Lower lobe of right lung (tissue), 2 donors: ENCODE measurements around the gene DTNB. TPM values are rescaled to one million over a fixed set of nuclear protein-coding genes. Genes with fewer than 3 reads are reported as not detected.
A peak's percentile ranks its signal among the peaks of the same experiment; 100 is the strongest.

ENCODE experiments used
- ATAC-seq, 2 donors: fragments of 200-7000 bp; cut with Tn5 transposase; one replicate each; pipeline ENCODE4 v1.9.1; 2020 to 2022; ENCODE audit warnings: mild to moderate bottlenecking in 2 of 2, moderate library complexity in 2 of 2
- DNase-seq: peaks from one replicate; pipeline ENCODE4 v3.0.0-alpha.2; 2020
- H3K27ac ChIP-seq: fragments of 200-600 bp; one replicate; pipeline ENCODE4 v1.8.0; 2022
- H3K27me3 ChIP-seq: fragments of 200-600 bp; one replicate; pipeline ENCODE4 v1.8.0; 2022; ENCODE audit warnings: low read depth
- H3K36me3 ChIP-seq: fragments of 200-600 bp; one replicate; pipeline ENCODE4 v1.8.0; 2022; ENCODE audit warnings: mild to moderate bottlenecking
- H3K4me1 ChIP-seq: fragments of 200-600 bp; one replicate; pipeline ENCODE4 v1.8.0; 2022
- H3K4me3 ChIP-seq: fragments of 200-600 bp; one replicate; pipeline ENCODE4 v1.8.0; 2022; ENCODE audit warnings: mild to moderate bottlenecking
- H3K9me3 ChIP-seq: fragments of 200-600 bp; one replicate; pipeline ENCODE4 v1.8.0; 2022
- CTCF ChIP-seq: fragments of 200-600 bp; IDR thresholded peaks from one replicate; pipeline ENCODE4 v1.8.0; 2022; ENCODE audit warnings: antibody characterized with exemption, mild to moderate bottlenecking
- intact Hi-C: fragments of 100-400 bp; cut with DNase I; formaldehyde crosslinking; loops from one replicate; pipeline ENCODE4 v1.11.0; 2022
- total RNA-seq: library from RNA; stranded (reverse); fragmentation: NEBNext Ultra II Directional; extraction: Animal tissue kit (Norgen Biotek cat#: 25700); gene quantifications from one replicate; pipeline ENCODE4 v1.2.1, GENCODE V29; 2021
- donor health status: DM: no; HTN: yes; CAD: no; lungs with severe emphysema.

The DTNB gene
- total RNA-seq, 1 donor from 2014 or later, result 32.9 TPM

GRCh38 chr2:25340181-25340921 lies 333.0 kb downstream of the DTNB start:
- ATAC-seq, result peak; percentile 19 to 22
- peaks cover 43% of the 10 kb centered on the region for H3K4me1 ChIP-seq
- peak overlapping the region; percentile 75 for H3K4me3 ChIP-seq
- H3K27me3 ChIP-seq, result no peaks in the 10 kb centered on the region
- intact Hi-C loops, result no loop called here
- no peak for TF ChIP-seq CTCF
- DNase-seq, result peak; percentile 62
- H3K36me3 ChIP-seq, result no peaks in the 10 kb centered on the region
- H3K9me3 ChIP-seq, result no peaks in the 10 kb centered on the region
- H3K27ac ChIP-seq, result peak overlapping the region; percentile 74

GRCh38 chr2:25339791-25340180 lies 333.6 kb downstream of the DTNB start:
- ATAC-seq (peak in 1 of 2 donors; percentile 5), DNase-seq (no peak)
- peak overlapping the region; percentile 75 for H3K4me3 ChIP-seq
- TF ChIP-seq CTCF, result no peak
- peak overlapping the region; percentile 74 for H3K27ac ChIP-seq
- H3K9me3 ChIP-seq, result no peaks in the 10 kb centered on the region
- intact Hi-C loops, result no loop called here
- H3K36me3 ChIP-seq, result no peaks in the 10 kb centered on the region
- H3K27me3 ChIP-seq, result no peaks in the 10 kb centered on the region
- H3K4me1 ChIP-seq, result peaks cover 43% of the 10 kb centered on the region

- Histone ChIP-seq H3K4me3 (peak overlapping the region; percentile 75), H3K9me3 (no peaks in the 10 kb centered on the region), H3K27me3 (no peaks in the 10 kb centered on the region), H3K4me1 (peaks cover 43% of the 10 kb centered on the region), H3K27ac (peak overlapping the region; percentile 74), H3K36me3 (no peaks in the 10 kb centered on the region)
- no peak for DNase-seq
- ATAC-seq, result no peak
- intact Hi-C loops, result no loop called here
- TF ChIP-seq CTCF, result no peak
Observed at GRCh38 chr2:25339211-25339674, 334.1 kb downstream of the DTNB start.

- no peak for TF ChIP-seq CTCF
- no peak for DNase-seq
- intact Hi-C loops, result no loop called here
- Histone ChIP-seq H3K4me1 (peaks cover 43% of the 10 kb centered on the region), H3K36me3 (no peaks in the 10 kb centered on the region), H3K4me3 (no peak overlapping the region), H3K27me3 (no peaks in the 10 kb centered on the region), H3K9me3 (no peaks in the 10 kb centered on the region), H3K27ac (no peak overlapping the region)
- ATAC-seq, result no peak
Observed at GRCh38 chr2:25338401-25338800, 335.0 kb downstream of the DTNB start.

- TF ChIP-seq CTCF, result no peak
- no peaks in the 10 kb centered on the region for H3K9me3 ChIP-seq
- H3K27ac ChIP-seq, result no peak overlapping the region
- DNase-seq (no peak), ATAC-seq (no peak)
- no peaks in the 10 kb centered on the region for H3K27me3 ChIP-seq
- peaks cover 40% of the 10 kb centered on the region for H3K4me1 ChIP-seq
- no peak overlapping the region for H3K4me3 ChIP-seq
- intact Hi-C loops, result no loop called here
- H3K36me3 ChIP-seq, result no peaks in the 10 kb centered on the region
Observed at GRCh38 chr2:25337891-25338290, 335.5 kb downstream of the DTNB start.
